SK-N-SH (cell line): ENCODE measurements around the gene LPCAT1.

Source experiments
- CTCF ChIP-seq: fragments of 200-600 bp; sonication (generic); IDR thresholded peaks from 2 replicates; pipeline ENCODE4 v1.6.1; 2017; ENCODE audit warnings: antibody characterized with exemption, mild to moderate bottlenecking, moderate library complexity
- ELF1 ChIP-seq: IDR thresholded peaks from 2 replicates; pipeline ENCODE4 v1.4.0; 2012
- FOXM1 ChIP-seq: IDR thresholded peaks from 2 replicates; pipeline ENCODE4 v1.4.0; 2012; ENCODE audit warnings: low read depth, mild to moderate bottlenecking
- RAD21 ChIP-seq: IDR thresholded peaks from 2 replicates; pipeline ENCODE4 v1.6.1; 2012; ENCODE audit warnings: mild to moderate bottlenecking, low read length

- TF ChIP-seq FOXM1, result no peak
- TF ChIP-seq ELF1, result no peak
- no peak for TF ChIP-seq CTCF
- TF ChIP-seq RAD21, result no peak
These were observed 60.2 kb downstream of the LPCAT1 start for GRCh38 chr5:1463326-1464095.
